ENCODE measurements around the gene NEU4. TPM values are rescaled to one million over a fixed set of nuclear protein-coding genes. Genes with fewer than 3 reads are reported as not detected.
A peak's percentile ranks its signal among the peaks of the same experiment; 100 is the strongest.

Gene NEU4
- total and polyA plus RNA-seq, 3 donors from 2014 or later, result 0.88 to 2.0 (median 1.6) TPM

DNA sequence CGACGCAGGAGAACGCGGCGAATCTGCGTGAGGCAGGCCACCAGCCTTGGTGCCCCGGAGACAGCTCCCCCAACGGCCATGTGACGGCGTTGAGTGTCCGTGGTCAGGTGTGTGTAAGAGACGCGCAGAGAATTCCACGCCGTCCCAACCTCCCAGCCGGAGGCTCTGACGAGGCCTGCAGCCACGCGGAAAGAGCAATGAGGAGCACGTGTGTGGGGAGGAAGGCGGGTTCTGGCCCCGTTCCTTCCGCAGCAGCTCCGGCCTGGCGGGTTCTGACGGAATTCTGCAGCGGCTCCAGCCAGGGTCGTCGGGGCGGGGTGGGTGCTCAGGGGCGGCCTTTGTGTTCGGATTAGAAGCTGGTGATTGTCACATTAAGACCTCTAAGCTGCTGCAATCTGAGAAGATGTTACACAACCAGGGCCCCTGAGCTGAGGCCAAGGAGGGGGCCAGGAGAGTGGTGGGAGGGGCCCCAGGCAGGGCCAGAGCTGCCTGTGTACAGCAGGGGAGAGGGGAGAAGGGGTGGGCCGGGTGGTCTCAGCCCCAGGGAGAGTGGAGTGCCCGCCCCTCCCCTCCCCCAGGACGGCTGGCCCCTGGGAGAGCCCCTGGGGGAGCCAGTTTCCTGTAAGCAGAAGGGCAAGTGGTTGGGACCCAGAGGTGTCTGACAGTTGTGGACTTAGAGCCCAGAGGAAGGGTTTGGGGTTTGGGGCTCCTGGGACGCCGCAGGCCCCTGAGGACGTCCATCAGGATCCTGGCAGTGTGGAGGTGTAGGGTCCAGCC, 37.5 kb upstream of the NEU4 start:
- intact Hi-C loops (cut with DNase I; ENCODE audit: low total_unique reads), result no loop called here
- DNase-seq, result peak; percentile 39
- no peak overlapping the region for H3K4me3 ChIP-seq
- no peaks in the 10 kb centered on the region for H3K4me1 ChIP-seq
- no peaks in the 10 kb centered on the region for H3K9me3 ChIP-seq
- H3K36me3 ChIP-seq (ENCODE audit: low read depth, missing control alignments), result no peaks in the 10 kb centered on the region
- no peaks in the 10 kb centered on the region for H3K27me3 ChIP-seq
- WGBS, 2 donors, result 58 to 72% methylated on average over 23 to 38 of the region's 38 CpGs
- no peak overlapping the region for H3K27ac ChIP-seq
- TF ChIP-seq, protein P1, sequence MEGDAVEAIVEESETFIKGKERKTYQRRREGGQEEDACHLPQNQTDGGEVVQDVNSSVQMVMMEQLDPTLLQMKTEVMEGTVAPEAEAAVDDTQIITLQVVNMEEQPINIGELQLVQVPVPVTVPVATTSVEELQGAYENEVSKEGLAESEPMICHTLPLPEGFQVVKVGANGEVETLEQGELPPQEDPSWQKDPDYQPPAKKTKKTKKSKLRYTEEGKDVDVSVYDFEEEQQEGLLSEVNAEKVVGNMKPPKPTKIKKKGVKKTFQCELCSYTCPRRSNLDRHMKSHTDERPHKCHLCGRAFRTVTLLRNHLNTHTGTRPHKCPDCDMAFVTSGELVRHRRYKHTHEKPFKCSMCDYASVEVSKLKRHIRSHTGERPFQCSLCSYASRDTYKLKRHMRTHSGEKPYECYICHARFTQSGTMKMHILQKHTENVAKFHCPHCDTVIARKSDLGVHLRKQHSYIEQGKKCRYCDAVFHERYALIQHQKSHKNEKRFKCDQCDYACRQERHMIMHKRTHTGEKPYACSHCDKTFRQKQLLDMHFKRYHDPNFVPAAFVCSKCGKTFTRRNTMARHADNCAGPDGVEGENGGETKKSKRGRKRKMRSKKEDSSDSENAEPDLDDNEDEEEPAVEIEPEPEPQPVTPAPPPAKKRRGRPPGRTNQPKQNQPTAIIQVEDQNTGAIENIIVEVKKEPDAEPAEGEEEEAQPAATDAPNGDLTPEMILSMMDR (IDR thresholded peaks at IDR 0.05), result no peak
- no peak for TF ChIP-seq POLR2A (IDR thresholded peaks at IDR 0.05)

GRCh38 chr2:241772063-241772499, 36.9 kb upstream of the NEU4 start:
- no peak overlapping the region for H3K4me3 ChIP-seq
- H3K27ac ChIP-seq, result no peak overlapping the region

GRCh38 chr2:241773511-241774418, 35.2 kb upstream of the NEU4 start:
- DNase-seq, result no peak
- Histone ChIP-seq H3K4me3 (no peak overlapping the region), H3K27me3 (no peaks in the 10 kb centered on the region), H3K36me3 (ENCODE audit: low read depth, missing control alignments) (no peaks in the 10 kb centered on the region), H3K27ac (no peak overlapping the region), H3K9me3 (no peaks in the 10 kb centered on the region), H3K4me1 (no peaks in the 10 kb centered on the region)
- intact Hi-C loops (cut with DNase I; ENCODE audit: low total_unique reads), result no loop called here
- no peak for TF ChIP-seq POLR2A (IDR thresholded peaks at IDR 0.05)
- WGBS, 2 donors, result 75 to 82% methylated on average over 13 to 27 of the region's 29 CpGs

More at GRCh38 chr2:241772063-241772499, 36.9 kb upstream of the NEU4 start:
- 52 to 64% methylated on average over 9 of the region's 9 CpGs for WGBS, 2 donors
- no peaks in the 10 kb centered on the region for H3K4me1 ChIP-seq
- intact Hi-C loops (cut with DNase I; ENCODE audit: low total_unique reads), result no loop called here
- no peaks in the 10 kb centered on the region for H3K27me3 ChIP-seq
- H3K9me3 ChIP-seq, result no peaks in the 10 kb centered on the region
- TF ChIP-seq, protein P1 (IDR thresholded peaks at IDR 0.05), result no peak
- TF ChIP-seq POLR2A (IDR thresholded peaks at IDR 0.05), result no peak
- DNase-seq, result no peak
- H3K36me3 ChIP-seq (ENCODE audit: low read depth, missing control alignments), result no peaks in the 10 kb centered on the region

GRCh38 chr2:241774419-241775222, 34.4 kb upstream of the NEU4 start:
- 66 to 82% methylated on average over 17 to 40 of the region's 40 CpGs for WGBS, 2 donors
- intact Hi-C loops (cut with DNase I; ENCODE audit: low total_unique reads), result no loop called here
- Histone ChIP-seq H3K4me3 (no peak overlapping the region), H3K9me3 (no peaks in the 10 kb centered on the region), H3K27me3 (no peaks in the 10 kb centered on the region), H3K4me1 (no peaks in the 10 kb centered on the region), H3K36me3 (ENCODE audit: low read depth, missing control alignments) (no peaks in the 10 kb centered on the region), H3K27ac (no peak overlapping the region)
- TF ChIP-seq, protein P1 (IDR thresholded peaks at IDR 0.05), result no peak
- TF ChIP-seq POLR2A (IDR thresholded peaks at IDR 0.05), result no peak
- peak; percentile 12 for DNase-seq

All from testis (tissue), 3 donors.